PFSK-1 (cell line): ENCODE data around the gene FIBCD1.

Source experiments
- FOXP2 ChIP-seq: optimal IDR thresholded peaks from 2 replicates; pipeline ENCODE3; 2011; ENCODE audit warnings: borderline replicate concordance, control low read depth, inconsistent platforms; ENCODE audit not compliant: insufficient read depth; ENCODE audit errors: extremely low read length, extremely low read depth
- POLR2AphosphoS5 ChIP-seq: IDR thresholded peaks from 2 replicates; pipeline ENCODE4 v1.6.1; 2012; ENCODE audit warnings: low read depth, mild to moderate bottlenecking, control low read depth, low read length, moderate library complexity
- SIN3A ChIP-seq: IDR thresholded peaks from 2 replicates; pipeline ENCODE4 v1.6.1; 2012; ENCODE audit warnings: mild to moderate bottlenecking, low read length, moderate library complexity, borderline replicate concordance; ENCODE audit not compliant: insufficient read depth
- TAF1 ChIP-seq: IDR thresholded peaks from 2 replicates; pipeline ENCODE4 v1.6.1; 2012; ENCODE audit warnings: low read length, control low read depth, borderline replicate concordance; ENCODE audit not compliant: insufficient read depth
- TF ChIP-seq, protein P1 (sequence below), 2 experiments: IDR thresholded peaks; 2 replicates each; pipeline versions ENCODE4 v1.6.1 to v1.8.0; 2011 to 2012; ENCODE audit warnings: low read depth in 2 of 2, low read length in 2 of 2, control low read depth in 1 of 2, inconsistent platforms in 1 of 2, mild to moderate bottlenecking in 1 of 2, moderate library complexity in 1 of 2; ENCODE audit not compliant: insufficient read depth in 1 of 2

The FIBCD1 gene

GRCh38 chr9:130890870-130891687 lies 48.0 kb downstream of the FIBCD1 start:
- TF ChIP-seq FOXP2, result no peak
- TF ChIP-seq, protein P1, sequence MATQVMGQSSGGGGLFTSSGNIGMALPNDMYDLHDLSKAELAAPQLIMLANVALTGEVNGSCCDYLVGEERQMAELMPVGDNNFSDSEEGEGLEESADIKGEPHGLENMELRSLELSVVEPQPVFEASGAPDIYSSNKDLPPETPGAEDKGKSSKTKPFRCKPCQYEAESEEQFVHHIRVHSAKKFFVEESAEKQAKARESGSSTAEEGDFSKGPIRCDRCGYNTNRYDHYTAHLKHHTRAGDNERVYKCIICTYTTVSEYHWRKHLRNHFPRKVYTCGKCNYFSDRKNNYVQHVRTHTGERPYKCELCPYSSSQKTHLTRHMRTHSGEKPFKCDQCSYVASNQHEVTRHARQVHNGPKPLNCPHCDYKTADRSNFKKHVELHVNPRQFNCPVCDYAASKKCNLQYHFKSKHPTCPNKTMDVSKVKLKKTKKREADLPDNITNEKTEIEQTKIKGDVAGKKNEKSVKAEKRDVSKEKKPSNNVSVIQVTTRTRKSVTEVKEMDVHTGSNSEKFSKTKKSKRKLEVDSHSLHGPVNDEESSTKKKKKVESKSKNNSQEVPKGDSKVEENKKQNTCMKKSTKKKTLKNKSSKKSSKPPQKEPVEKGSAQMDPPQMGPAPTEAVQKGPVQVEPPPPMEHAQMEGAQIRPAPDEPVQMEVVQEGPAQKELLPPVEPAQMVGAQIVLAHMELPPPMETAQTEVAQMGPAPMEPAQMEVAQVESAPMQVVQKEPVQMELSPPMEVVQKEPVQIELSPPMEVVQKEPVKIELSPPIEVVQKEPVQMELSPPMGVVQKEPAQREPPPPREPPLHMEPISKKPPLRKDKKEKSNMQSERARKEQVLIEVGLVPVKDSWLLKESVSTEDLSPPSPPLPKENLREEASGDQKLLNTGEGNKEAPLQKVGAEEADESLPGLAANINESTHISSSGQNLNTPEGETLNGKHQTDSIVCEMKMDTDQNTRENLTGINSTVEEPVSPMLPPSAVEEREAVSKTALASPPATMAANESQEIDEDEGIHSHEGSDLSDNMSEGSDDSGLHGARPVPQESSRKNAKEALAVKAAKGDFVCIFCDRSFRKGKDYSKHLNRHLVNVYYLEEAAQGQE (IDR thresholded peaks at IDR 0.05; ENCODE audit: insufficient read depth in 1 of 2, low read depth in 2 of 2, low read length in 2 of 2), result no peak
- TF ChIP-seq SIN3A, result no peak
- no peak for TF ChIP-seq POLR2AphosphoS5
- no peak for TF ChIP-seq TAF1

GRCh38 chr9:130890124-130890523 lies 48.9 kb downstream of the FIBCD1 start:
- TF ChIP-seq, protein P1 (IDR thresholded peaks at IDR 0.05; ENCODE audit: insufficient read depth in 1 of 2, low read depth in 2 of 2, low read length in 2 of 2), result no peak
- no peak for TF ChIP-seq POLR2AphosphoS5
- TF ChIP-seq SIN3A, result no peak
- no peak for TF ChIP-seq FOXP2
- TF ChIP-seq TAF1, result no peak

- TF ChIP-seq POLR2AphosphoS5 (no peak), FOXP2 (no peak), SIN3A (no peak), TAF1 (no peak)
- TF ChIP-seq, protein P1 (IDR thresholded peaks at IDR 0.05; ENCODE audit: insufficient read depth in 1 of 2, low read depth in 2 of 2, low read length in 2 of 2), result no peak
Observed at GRCh38 chr9:130888146-130888885, 50.7 kb downstream of the FIBCD1 start.

GRCh38 chr9:130887494-130888144 lies 51.4 kb downstream of the FIBCD1 start:
- TF ChIP-seq TAF1 (no peak), POLR2AphosphoS5 (no peak)

- TF ChIP-seq, protein P1 (IDR thresholded peaks at IDR 0.05; ENCODE audit: insufficient read depth in 1 of 2, low read depth in 2 of 2, low read length in 2 of 2), result no peak
- no peak for TF ChIP-seq SIN3A
- no peak for TF ChIP-seq FOXP2
Observed at GRCh38 chr9:130886981-130887380, 52.1 kb downstream of the FIBCD1 start.
